Gastrocnemius medialis (tissue), 4 donors: ENCODE data around the gene PAPLN. TPM values are rescaled to one million over a fixed set of nuclear protein-coding genes. Genes with fewer than 3 reads are reported as not detected.

Source experiments
- ATAC-seq, 2 donors: fragments of 150-250 bp; one replicate each; pipeline ENCODE4 v1.9.1; 2016
- DNase-seq, 2 donors: peaks; one replicate each; pipeline ENCODE4 v3.0.0-alpha.2; 2019
- H3K27ac ChIP-seq, 4 donors: fragments of 200-600 bp; sonication (generic); 1 replicate in 1 of 4; 2 replicates in 3 of 4; pipeline ENCODE4 v1.5.1; 2016 to 2018; ENCODE audit warnings: mild to moderate bottlenecking in 2 of 4, moderate library complexity in 1 of 4
- H3K27me3 ChIP-seq, 3 donors: fragments of 200-600 bp; sonication (generic) in 2 of 3; 1 replicate in 1 of 3; 2 replicates in 2 of 3; pipeline versions ENCODE4 v1.5.1 to v1.6.0; 2016 to 2019; ENCODE audit warnings: mild to moderate bottlenecking in 1 of 3, moderate library complexity in 1 of 3
- H3K36me3 ChIP-seq, 2 donors: fragments of 200-600 bp; sonication (generic) in 1 of 2; one replicate each; pipeline ENCODE4 v1.5.1; 2017 to 2018
- H3K4me1 ChIP-seq, 2 donors: fragments of 200-600 bp; sonication (generic) in 1 of 2; one replicate each; pipeline ENCODE4 v1.5.1; 2016 to 2017; ENCODE audit warnings: mild to moderate bottlenecking in 2 of 2
- H3K4me3 ChIP-seq, 4 donors: fragments of 200-600 bp; sonication (generic) in 3 of 4; 1 replicate in 1 of 4; 2 replicates in 3 of 4; pipeline ENCODE4 v1.5.1; 2016 to 2019; ENCODE audit warnings: mild to moderate bottlenecking in 2 of 4
- H3K9me3 ChIP-seq, 3 donors: fragments of 200-600 bp; sonication (generic) in 2 of 3; 1 replicate in 1 of 3; 2 replicates in 2 of 3; pipeline ENCODE4 v1.5.1; 2016 to 2019
- POLR2A ChIP-seq, 2 donors: fragments of 450-650 bp; IDR thresholded peaks; one replicate each; pipeline ENCODE4 v1.6.1; 2017; ENCODE audit warnings: antibody characterized with exemption in 2 of 2, mild to moderate bottlenecking in 2 of 2, moderate library complexity in 2 of 2
- in situ Hi-C, 4 donors: fragments of 200-750 bp; cut with MboI; loops; one replicate each; pipeline versions ENCODE4 v1.15.0 to v1.8.0; 2017; ENCODE audit warnings: low sequenced_read_pairs in 4 of 4
- intact Hi-C: fragments of 100-400 bp; cut with DNase I; formaldehyde crosslinking; loops from one replicate; pipeline ENCODE4 v1.15.1; 2023; ENCODE audit warnings: low total_unique reads
- total RNA-seq, 4 donors: library from RNA; depleted of rRNA; stranded (reverse); fragments of >200 nt; gene quantifications; one replicate each; pipeline versions ENCODE4 v1.1.0 to v1.2.3, GENCODE V29; 2016
- TF ChIP-seq, protein P1 (sequence below), 5 experiments: fragments of 450-650 bp in 3 of 5; fragments of 200-600 bp in 2 of 5; sonication (generic) in 2 of 5; IDR thresholded peaks in 4 of 5; conservative IDR thresholded peaks in 1 of 5; 1 replicate in 4 of 5; 2 replicates in 1 of 5; pipeline ENCODE4 v1.5.1; 2016 to 2019; ENCODE audit warnings: antibody characterized with exemption in 5 of 5, mild to moderate bottlenecking in 3 of 5, moderate library complexity in 3 of 5

PAPLN gene
- total RNA-seq, 4 donors from 2014 or later: 1.9 to 5.0 (median 2.5) TPM

DNA sequence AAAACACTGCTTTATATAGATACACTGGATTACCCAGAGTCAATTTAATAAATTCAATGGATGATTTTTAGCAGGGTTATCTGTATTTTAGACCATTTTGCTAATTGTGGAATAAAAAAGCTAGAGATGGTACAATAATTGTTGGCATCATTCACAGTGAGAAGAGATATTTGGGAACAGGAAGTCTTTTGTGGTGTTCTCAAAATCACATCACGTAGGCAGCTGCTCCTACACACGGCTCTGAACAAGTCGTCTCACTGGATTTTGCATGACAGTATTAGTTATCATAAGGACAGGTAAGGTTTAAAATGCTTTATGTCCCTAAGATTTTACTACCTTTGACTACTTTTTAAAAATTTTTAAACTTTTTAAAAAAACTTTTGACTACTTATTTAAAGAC, 52.0 kb downstream of the PAPLN start:
- Histone ChIP-seq H3K27ac (no peak overlapping the region), H3K4me3 (no peak overlapping the region), H3K4me1 (no peaks in the 10 kb centered on the region), H3K9me3 (no peaks in the 10 kb centered on the region), H3K27me3 (no peaks in the 10 kb centered on the region), H3K36me3 (peaks cover 0 to 40% of the 10 kb centered on the region in 2 donors)
- in situ Hi-C loops: no loop called here
- intact Hi-C loops: no loop called here
- ATAC-seq (no peak), DNase-seq (no peak)
- TF ChIP-seq, protein P1, sequence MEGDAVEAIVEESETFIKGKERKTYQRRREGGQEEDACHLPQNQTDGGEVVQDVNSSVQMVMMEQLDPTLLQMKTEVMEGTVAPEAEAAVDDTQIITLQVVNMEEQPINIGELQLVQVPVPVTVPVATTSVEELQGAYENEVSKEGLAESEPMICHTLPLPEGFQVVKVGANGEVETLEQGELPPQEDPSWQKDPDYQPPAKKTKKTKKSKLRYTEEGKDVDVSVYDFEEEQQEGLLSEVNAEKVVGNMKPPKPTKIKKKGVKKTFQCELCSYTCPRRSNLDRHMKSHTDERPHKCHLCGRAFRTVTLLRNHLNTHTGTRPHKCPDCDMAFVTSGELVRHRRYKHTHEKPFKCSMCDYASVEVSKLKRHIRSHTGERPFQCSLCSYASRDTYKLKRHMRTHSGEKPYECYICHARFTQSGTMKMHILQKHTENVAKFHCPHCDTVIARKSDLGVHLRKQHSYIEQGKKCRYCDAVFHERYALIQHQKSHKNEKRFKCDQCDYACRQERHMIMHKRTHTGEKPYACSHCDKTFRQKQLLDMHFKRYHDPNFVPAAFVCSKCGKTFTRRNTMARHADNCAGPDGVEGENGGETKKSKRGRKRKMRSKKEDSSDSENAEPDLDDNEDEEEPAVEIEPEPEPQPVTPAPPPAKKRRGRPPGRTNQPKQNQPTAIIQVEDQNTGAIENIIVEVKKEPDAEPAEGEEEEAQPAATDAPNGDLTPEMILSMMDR (IDR thresholded peaks at IDR 0.05 in 4 of 5, conservative IDR thresholded peaks at IDR 0.05 in 1 of 5): no peak

DNA sequence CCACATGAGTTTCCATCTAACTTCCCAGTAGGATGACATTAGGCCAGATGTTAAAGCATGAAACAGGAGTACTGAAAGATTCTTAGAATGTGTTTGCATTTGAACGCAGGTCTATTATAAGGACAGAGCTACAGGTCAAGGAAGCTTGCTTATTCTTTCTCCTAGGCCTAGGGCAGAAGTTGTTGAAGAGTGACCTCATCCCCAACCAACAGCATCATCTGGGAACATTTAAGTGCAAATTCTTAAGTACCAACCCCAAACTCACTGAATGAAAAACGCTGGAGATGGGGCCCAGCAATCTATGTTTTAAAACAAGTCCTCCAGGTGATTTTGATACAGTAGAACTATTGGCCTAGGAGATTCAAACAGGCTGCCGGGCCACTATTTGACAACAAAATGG, 52.4 kb downstream of the PAPLN start:
- DNase-seq: no peak
- H3K27me3 ChIP-seq: no peaks in the 10 kb centered on the region
- intact Hi-C loops: no loop called here
- H3K4me3 ChIP-seq: no peak overlapping the region
- no peak for TF ChIP-seq POLR2A (IDR thresholded peaks at IDR 0.05)
- TF ChIP-seq, protein P1 (IDR thresholded peaks at IDR 0.05 in 4 of 5, conservative IDR thresholded peaks at IDR 0.05 in 1 of 5): no peak
- in situ Hi-C loops: loop anchor here in 1 of 4 donors (10.0 kb wide), 1 partner anchor 185 kb away; no protein-coding TSS in a partner anchor
- ATAC-seq: no peak
- no peaks in the 10 kb centered on the region for H3K4me1 ChIP-seq
- no peaks in the 10 kb centered on the region for H3K9me3 ChIP-seq
- no peak overlapping the region for H3K27ac ChIP-seq
- peaks cover 0 to 36% of the 10 kb centered on the region in 2 donors for H3K36me3 ChIP-seq

DNA sequence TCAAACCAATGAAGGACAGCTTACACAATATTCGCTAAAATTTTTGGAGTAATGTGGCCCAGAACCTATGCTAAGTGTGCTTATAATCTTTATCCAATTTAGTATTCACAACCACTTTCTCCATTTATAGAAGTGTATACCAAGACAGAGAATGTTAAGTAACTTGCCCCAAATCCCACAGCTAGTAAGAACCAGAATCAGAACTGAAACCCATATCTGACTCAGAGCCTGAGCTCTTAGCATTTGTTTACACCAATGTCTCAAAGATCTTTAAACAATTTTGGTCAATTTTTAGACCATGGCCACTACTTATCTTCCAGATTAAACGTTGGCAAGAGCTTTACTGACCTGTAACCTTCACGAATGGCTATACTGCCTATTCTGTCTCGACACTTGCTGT, 53.0 kb downstream of the PAPLN start:
- Histone ChIP-seq H3K27ac (no peak overlapping the region), H3K4me1 (no peaks in the 10 kb centered on the region), H3K27me3 (no peaks in the 10 kb centered on the region), H3K4me3 (no peak overlapping the region), H3K9me3 (no peaks in the 10 kb centered on the region), H3K36me3 (peaks cover 0 to 33% of the 10 kb centered on the region in 2 donors)
- intact Hi-C loops: no loop called here
- TF ChIP-seq, protein P1 (IDR thresholded peaks at IDR 0.05 in 4 of 5, conservative IDR thresholded peaks at IDR 0.05 in 1 of 5): no peak
- TF ChIP-seq POLR2A (IDR thresholded peaks at IDR 0.05): no peak
- ATAC-seq: no peak
- in situ Hi-C loops: loop anchor here in 1 of 4 donors (10.0 kb wide), 1 partner anchor 185 kb away; no protein-coding TSS in a partner anchor
- no peak for DNase-seq

DNA sequence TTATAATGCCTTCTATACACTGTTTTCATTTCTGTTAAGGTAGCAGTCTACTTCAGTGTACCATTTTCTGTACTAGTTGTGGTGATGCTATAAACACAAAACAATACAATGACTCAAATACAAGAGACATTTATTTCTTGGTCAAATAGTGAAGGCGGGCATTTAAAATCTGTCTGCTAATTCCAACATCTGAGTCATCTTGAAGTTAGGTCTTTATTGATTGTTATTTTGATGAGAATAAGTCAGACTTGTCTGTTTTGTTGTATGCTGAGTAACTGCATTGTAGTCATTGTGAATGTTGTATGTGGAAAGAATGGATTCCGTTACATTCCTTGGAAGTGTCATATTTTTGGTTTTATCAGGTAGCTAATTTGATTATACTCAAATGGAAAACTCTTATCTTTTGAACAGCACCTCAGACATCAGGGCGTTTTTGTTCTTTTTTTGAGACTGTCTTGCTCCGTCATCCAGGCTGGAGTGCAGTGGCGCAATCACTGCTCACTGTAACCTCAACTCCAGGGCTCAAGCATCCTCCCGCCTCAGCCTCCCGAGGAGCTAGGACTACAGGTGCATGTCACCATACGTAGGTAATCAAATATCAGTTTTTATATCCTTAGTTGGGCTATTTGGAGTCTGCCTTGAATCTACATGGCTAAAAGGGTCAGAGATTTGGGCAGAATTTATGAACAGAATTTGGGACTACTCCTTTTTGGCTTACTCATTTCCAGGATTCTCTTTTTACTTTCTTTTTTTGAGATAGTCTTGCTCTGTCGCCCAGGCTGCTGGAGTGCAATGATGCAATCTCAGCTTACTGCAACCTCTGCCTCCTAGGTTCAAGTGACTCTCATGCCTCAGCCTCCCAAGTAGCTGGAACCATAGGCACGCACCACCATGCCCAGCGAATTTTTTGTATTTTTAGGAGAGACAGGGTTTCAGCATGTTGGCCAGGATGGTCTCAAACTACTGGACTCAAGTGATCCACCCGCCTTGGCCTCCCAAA, 56.8 kb downstream of the PAPLN start:
- H3K27me3 ChIP-seq: no peaks in the 10 kb centered on the region
- peaks cover 0 to 20% of the 10 kb centered on the region in 2 donors for H3K36me3 ChIP-seq
- TF ChIP-seq, protein P1 (IDR thresholded peaks at IDR 0.05 in 4 of 5, conservative IDR thresholded peaks at IDR 0.05 in 1 of 5): no peak
- TF ChIP-seq POLR2A (IDR thresholded peaks at IDR 0.05): no peak
- ATAC-seq: no peak
- in situ Hi-C loops: loop anchor here in 1 of 4 donors (10.0 kb wide), 1 partner anchor 181 kb away; no protein-coding TSS in a partner anchor
- H3K4me1 ChIP-seq: no peaks in the 10 kb centered on the region
- H3K27ac ChIP-seq: no peak overlapping the region
- intact Hi-C loops: no loop called here
- no peak overlapping the region for H3K4me3 ChIP-seq
- no peaks in the 10 kb centered on the region for H3K9me3 ChIP-seq
- DNase-seq: no peak
